ENCODE data around the gene FNBP1. TPM values are rescaled to one million over a fixed set of nuclear protein-coding genes. Genes with fewer than 3 reads are reported as not detected.
"Not testable (repeated sequence)": the region's sequence is repeated elsewhere in the genome, so short reads cannot be mapped to it uniquely, and the experiment has no call there.

Gene FNBP1
- total RNA-seq, 1 donor from 2014 or later: 12.1 TPM

- no peaks in the 10 kb centered on the region for H3K36me3 ChIP-seq (ENCODE audit: control insufficient read depth, insufficient read depth, low read length)
- no peak for DNase-seq (ENCODE audit: low read depth)
- H3K4me3 ChIP-seq (ENCODE audit: low read depth, low read length): no peak overlapping the region
- TF ChIP-seq CTCF (IDR thresholded peaks at IDR 0.05; ENCODE audit: insufficient read depth, low read length, poor library complexity, severe bottlenecking): no peak
- H3K27me3 ChIP-seq (ENCODE audit: control insufficient read depth, insufficient read depth, low read length): no peaks in the 10 kb centered on the region
Observed at GRCh38 chr9:129953736-129954135, 89.3 kb downstream of the FNBP1 start.

GRCh38 chr9:129952337-129952736, 90.7 kb downstream of the FNBP1 start:
- Histone ChIP-seq H3K36me3 (ENCODE audit: control insufficient read depth, insufficient read depth, low read length) (no peaks in the 10 kb centered on the region), H3K4me3 (ENCODE audit: low read depth, low read length) (no peak overlapping the region), H3K27me3 (ENCODE audit: control insufficient read depth, insufficient read depth, low read length) (no peaks in the 10 kb centered on the region)
- TF ChIP-seq CTCF (IDR thresholded peaks at IDR 0.05; ENCODE audit: insufficient read depth, low read length, poor library complexity, severe bottlenecking): no peak
- DNase-seq (ENCODE audit: low read depth): no peak

- H3K4me3 ChIP-seq (ENCODE audit: low read depth, low read length): no peak overlapping the region
- no peak for TF ChIP-seq CTCF (IDR thresholded peaks at IDR 0.05; ENCODE audit: insufficient read depth, low read length, poor library complexity, severe bottlenecking)
- H3K36me3 ChIP-seq (ENCODE audit: control insufficient read depth, insufficient read depth, low read length): no peaks in the 10 kb centered on the region
- H3K27me3 ChIP-seq (ENCODE audit: control insufficient read depth, insufficient read depth, low read length): no peaks in the 10 kb centered on the region
- no peak for DNase-seq (ENCODE audit: low read depth)
Observed at GRCh38 chr9:129949821-129950220, 93.2 kb downstream of the FNBP1 start.

- H3K27me3 ChIP-seq (ENCODE audit: control insufficient read depth, insufficient read depth, low read length); H3K4me3 ChIP-seq (ENCODE audit: low read depth, low read length); H3K36me3 ChIP-seq (ENCODE audit: control insufficient read depth, insufficient read depth, low read length); DNase-seq (ENCODE audit: low read depth): not testable (repeated sequence)
Observed at GRCh38 chr9:129948626-129949025, 94.4 kb downstream of the FNBP1 start.

GRCh38 chr9:129946246-129946995, 96.6 kb downstream of the FNBP1 start:
- DNase-seq (ENCODE audit: low read depth): no peak
- no peak for TF ChIP-seq CTCF (IDR thresholded peaks at IDR 0.05; ENCODE audit: insufficient read depth, low read length, poor library complexity, severe bottlenecking)
- Histone ChIP-seq H3K4me3 (ENCODE audit: low read depth, low read length) (no peak overlapping the region), H3K36me3 (ENCODE audit: control insufficient read depth, insufficient read depth, low read length) (no peaks in the 10 kb centered on the region), H3K27me3 (ENCODE audit: control insufficient read depth, insufficient read depth, low read length) (no peaks in the 10 kb centered on the region)

- DNase-seq (ENCODE audit: low read depth): no peak
- Histone ChIP-seq H3K36me3 (ENCODE audit: control insufficient read depth, insufficient read depth, low read length) (no peaks in the 10 kb centered on the region), H3K4me3 (ENCODE audit: low read depth, low read length) (no peak overlapping the region), H3K27me3 (ENCODE audit: control insufficient read depth, insufficient read depth, low read length) (no peaks in the 10 kb centered on the region)
- TF ChIP-seq CTCF (IDR thresholded peaks at IDR 0.05; ENCODE audit: insufficient read depth, low read length, poor library complexity, severe bottlenecking): no peak
Observed at GRCh38 chr9:129945314-129945713, 97.7 kb downstream of the FNBP1 start.
